ENCODE results near the gene CD164L2.
A peak's percentile ranks its signal among the peaks of the same experiment; 100 is the strongest.

Gene CD164L2

DNA sequence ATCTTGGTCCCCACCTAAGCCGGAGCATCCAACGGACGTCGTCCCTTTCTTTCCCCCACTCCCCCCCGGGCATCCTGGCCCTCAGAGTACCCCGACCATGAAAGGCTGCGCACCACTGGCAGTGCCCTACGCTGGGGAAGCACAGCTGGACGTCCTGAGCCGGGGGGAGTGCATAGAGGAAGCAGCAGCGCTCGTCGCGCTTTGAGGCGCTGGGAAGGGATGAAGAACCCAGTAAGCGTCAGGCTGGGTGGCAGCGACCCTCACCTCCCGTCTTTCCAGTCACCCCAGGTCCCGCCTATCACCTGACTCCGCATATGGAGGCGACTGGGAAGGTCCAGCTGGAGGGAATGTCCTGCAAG, 22.1 kb downstream of the CD164L2 start:
- DNase-seq (ENCODE audit: low read depth in 2 of 2) = no peak
- no peak overlapping the region for H3K4me3 ChIP-seq (replicated peaks in 1 of 2; ENCODE audit: low read depth in 2 of 2, low read length in 2 of 2)
- TF ChIP-seq, protein P1, sequence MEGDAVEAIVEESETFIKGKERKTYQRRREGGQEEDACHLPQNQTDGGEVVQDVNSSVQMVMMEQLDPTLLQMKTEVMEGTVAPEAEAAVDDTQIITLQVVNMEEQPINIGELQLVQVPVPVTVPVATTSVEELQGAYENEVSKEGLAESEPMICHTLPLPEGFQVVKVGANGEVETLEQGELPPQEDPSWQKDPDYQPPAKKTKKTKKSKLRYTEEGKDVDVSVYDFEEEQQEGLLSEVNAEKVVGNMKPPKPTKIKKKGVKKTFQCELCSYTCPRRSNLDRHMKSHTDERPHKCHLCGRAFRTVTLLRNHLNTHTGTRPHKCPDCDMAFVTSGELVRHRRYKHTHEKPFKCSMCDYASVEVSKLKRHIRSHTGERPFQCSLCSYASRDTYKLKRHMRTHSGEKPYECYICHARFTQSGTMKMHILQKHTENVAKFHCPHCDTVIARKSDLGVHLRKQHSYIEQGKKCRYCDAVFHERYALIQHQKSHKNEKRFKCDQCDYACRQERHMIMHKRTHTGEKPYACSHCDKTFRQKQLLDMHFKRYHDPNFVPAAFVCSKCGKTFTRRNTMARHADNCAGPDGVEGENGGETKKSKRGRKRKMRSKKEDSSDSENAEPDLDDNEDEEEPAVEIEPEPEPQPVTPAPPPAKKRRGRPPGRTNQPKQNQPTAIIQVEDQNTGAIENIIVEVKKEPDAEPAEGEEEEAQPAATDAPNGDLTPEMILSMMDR (IDR thresholded peaks at IDR 0.05; ENCODE audit: low read depth, low read length) = no peak

DNA sequence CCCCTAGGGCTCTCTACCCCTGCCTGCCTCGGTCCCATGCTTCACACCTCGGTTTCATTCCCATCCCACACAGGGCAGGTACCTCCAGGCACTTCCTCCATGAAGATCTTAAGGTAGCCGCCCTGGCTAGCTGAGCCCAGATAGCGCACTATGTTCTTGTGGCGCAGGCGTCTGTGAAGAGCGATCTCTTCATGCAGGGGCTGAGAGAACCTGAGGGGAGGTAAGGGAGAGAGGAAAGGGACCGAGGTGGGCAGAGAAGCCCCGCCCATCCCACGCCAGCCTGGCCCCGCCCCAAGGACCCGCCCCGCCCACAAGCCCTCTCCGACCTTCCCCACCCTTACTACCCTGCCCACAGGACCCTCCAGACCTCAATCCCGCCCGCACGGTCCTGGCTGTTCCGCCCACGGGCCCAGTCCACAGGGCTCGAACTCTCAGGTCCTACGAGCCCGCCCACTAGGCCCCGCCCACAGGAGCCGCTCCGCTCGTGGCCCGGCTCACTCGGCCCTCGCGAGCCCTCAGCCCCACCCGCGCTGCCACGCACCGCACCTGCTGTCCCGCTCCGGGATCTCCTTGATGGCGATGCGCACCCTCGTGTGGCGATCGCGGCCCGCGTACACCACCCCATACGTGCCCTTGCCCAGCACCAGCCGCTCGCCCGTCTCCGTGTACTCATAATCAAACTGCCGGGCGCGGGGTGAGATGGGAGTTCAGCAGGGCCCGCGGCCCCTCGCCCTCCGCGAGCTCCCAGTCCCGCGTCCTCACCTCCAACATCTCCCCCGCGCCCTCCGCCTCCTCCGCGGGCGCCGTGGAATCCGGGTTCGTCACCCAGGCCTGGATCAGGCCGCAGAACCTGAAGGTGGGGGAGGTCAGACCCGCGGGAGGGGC, 22.7 kb downstream of the CD164L2 start:
- TF ChIP-seq, protein P1 (IDR thresholded peaks at IDR 0.05; ENCODE audit: low read depth, low read length) = no peak
- H3K4me3 ChIP-seq (replicated peaks in 1 of 2; ENCODE audit: low read depth in 2 of 2, low read length in 2 of 2) = no peak overlapping the region
- DNase-seq (ENCODE audit: low read depth in 2 of 2) = no peak

DNA sequence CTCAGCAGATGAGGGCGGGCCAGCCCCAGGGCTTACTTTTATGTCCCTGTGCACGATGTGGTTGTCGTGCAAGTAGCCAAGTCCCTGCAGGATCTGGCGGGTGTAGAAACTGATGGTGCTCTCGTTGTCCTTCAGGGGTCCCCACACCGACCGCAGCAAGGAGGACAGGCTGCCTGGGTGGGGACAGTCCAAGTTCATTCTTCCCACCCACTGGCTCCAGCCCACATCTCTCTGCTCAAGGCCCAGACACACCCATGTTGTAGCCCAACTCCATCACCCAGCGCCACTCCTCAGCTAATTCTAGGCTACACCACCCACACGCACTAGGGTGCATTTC, 23.3 kb downstream of the CD164L2 start:
- TF ChIP-seq, protein P1 (IDR thresholded peaks at IDR 0.05; ENCODE audit: low read depth, low read length) = no peak
- DNase-seq (ENCODE audit: low read depth in 2 of 2) = no peak
- H3K4me3 ChIP-seq (replicated peaks in 1 of 2; ENCODE audit: low read depth in 2 of 2, low read length in 2 of 2) = no peak overlapping the region

DNA sequence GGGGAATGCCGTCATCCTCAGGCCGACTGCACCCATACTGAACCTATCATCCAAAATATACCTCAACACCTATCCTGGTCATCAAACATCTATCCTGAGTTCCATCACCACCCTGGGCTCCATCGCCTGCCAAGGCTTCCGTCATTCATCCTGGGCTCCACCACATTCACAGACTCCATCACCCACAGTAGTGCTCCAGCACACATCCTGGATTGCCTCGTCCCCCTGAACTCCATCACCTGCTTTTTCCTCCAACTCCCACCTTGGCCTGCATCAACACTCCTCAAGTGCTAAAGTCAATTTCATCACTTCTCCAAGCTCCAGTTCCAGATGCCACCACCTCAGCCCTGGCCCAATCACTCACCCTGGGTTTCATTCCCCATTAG, 24.2 kb downstream of the CD164L2 start:
- TF ChIP-seq, protein P1 (IDR thresholded peaks at IDR 0.05; ENCODE audit: low read depth, low read length) = no peak
- DNase-seq (ENCODE audit: low read depth in 2 of 2) = no peak
- H3K4me3 ChIP-seq (replicated peaks in 1 of 2; ENCODE audit: low read depth in 2 of 2, low read length in 2 of 2) = no peak overlapping the region

DNA sequence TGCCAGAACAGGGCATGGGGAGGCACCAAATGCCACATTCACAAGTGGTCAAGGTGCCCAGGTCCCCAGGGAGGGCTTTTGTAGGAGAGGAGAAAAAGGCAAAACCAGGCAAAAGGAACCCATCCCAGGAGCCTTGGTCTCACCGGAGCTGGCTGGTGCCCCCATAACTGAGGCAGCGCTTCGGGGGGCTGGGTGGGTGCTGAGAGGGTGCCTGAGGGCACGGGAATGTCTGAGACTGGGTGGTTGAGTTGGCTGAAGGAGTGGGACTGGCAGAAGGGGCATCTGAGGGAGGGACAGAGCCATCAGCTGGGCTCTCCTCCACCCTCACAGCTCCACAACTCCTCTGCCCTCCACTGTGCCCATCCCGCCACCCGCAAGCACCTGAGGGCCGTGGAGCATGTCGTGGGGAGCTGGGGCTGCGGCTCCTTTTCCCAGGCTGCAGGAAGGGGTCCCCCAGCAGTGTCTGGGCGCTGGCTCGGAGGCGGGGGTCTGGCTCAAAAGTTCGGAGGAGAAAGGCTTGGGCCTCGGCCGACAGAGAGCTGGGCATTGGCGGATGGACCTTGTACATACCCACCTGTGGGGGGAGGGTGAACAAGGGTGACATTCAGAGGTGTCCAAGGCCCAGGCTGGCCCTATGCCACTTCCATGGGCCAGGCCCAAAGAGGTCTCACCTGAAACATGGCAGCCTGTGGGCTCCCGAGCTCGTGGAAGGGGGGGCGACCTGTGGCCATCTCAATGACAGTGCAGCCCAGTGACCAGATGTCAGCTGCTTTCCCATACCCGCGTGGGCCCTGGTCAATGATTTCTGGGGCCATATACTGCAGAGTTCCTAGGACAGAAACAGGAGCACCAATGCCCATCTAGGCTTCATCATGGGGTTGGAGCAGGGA, 24.9 kb downstream of the CD164L2 start:
- no peak for DNase-seq (ENCODE audit: low read depth in 2 of 2)
- H3K4me3 ChIP-seq (replicated peaks in 1 of 2; ENCODE audit: low read depth in 2 of 2, low read length in 2 of 2) = no peak overlapping the region
- TF ChIP-seq, protein P1 (IDR thresholded peaks at IDR 0.05; ENCODE audit: low read depth, low read length) = no peak

DNA sequence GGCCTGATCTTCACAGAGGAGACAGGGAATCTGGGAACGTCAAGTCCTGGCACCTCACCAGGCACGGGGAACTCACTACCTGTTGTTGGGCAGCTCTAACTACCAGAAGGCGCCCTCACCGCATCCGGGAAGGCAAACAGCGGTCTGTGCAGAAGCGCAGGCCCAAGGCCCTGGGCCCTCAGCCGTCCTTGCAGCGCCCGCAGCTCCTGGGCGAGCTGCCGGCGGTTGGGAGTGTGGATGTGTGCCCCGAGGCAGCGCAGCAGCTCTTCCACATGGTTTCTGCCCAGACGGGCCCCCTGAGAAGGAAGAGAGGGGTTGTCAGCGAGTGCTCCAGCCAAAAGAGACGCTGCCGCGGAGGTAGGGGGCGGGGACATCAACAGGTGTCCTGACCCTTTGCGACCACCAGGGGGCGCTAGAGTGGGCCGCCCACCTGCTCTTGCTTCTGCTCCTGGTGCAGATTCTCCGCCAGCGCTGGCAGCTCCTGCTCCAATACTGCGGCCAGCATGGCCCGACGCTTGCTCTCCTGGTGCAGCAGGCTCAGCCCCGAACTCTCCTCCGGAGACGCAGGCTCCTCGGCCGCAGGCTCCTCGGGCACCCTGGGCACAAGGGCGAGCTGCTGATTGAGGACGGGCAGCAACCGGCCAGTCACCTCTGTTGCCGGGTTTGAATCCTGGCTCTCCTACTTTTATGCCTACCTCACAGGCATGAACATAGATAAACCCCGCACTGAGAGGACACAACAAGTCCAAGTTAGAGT, 25.7 kb downstream of the CD164L2 start:
- DNase-seq (ENCODE audit: low read depth in 2 of 2) = peak; percentile 53 to 67
- no peak overlapping the region for H3K4me3 ChIP-seq (replicated peaks in 1 of 2; ENCODE audit: low read depth in 2 of 2, low read length in 2 of 2)
- TF ChIP-seq, protein P1 (IDR thresholded peaks at IDR 0.05; ENCODE audit: low read depth, low read length) = peak; percentile 90
